Subcutaneous adipose tissue (tissue), 4 donors: Measurements from ENCODE around the gene PCNX1. TPM values are rescaled to one million over a fixed set of nuclear protein-coding genes. Genes with fewer than 3 reads are reported as not detected.

Experiments used
- CTCF ChIP-seq: fragments of 450-650 bp; IDR thresholded peaks from one replicate; pipeline ENCODE4 v1.5.1; 2016; ENCODE audit warnings: low read depth, mild to moderate bottlenecking, control low read depth, antibody characterized with exemption, moderate library complexity
- total RNA-seq, 4 donors: library from RNA; depleted of rRNA; stranded (reverse); fragments of >200 nt; gene quantifications; one replicate each; pipeline ENCODE4 v1.1.0, GENCODE V29; 2016

Gene PCNX1
- total RNA-seq, 4 donors from 2014 or later, result 72.2 to 109 (median 80.2) TPM

- no peak for TF ChIP-seq CTCF
Measured at GRCh38 chr14:71130491-71131179, 223.4 kb downstream of the PCNX1 start.

- TF ChIP-seq CTCF, result no peak
Measured at GRCh38 chr14:71133296-71133695, 226.0 kb downstream of the PCNX1 start.

GRCh38 chr14:71135496-71135895 lies 228.2 kb downstream of the PCNX1 start:
- no peak for TF ChIP-seq CTCF

GRCh38 chr14:71135911-71136310 lies 228.7 kb downstream of the PCNX1 start:
- TF ChIP-seq CTCF, result no peak

- TF ChIP-seq CTCF, result no peak
Measured at GRCh38 chr14:71136386-71137060, 229.3 kb downstream of the PCNX1 start.

GRCh38 chr14:71137536-71138447 lies 230.5 kb downstream of the PCNX1 start:
- TF ChIP-seq CTCF, result no peak
